Fibroblast of the aortic adventitia (primary cell): Measurements from ENCODE around the gene ATP13A4. TPM values are rescaled to one million over a fixed set of nuclear protein-coding genes. Genes with fewer than 3 reads are reported as not detected.

Experiments used
- DNase-seq: peaks from one replicate; pipeline ENCODE4 v3.0.0-alpha.2; 2010; ENCODE audit warnings: low read depth
- H3K4me3 ChIP-seq: 2 replicates; pipeline ENCODE4 v1.5.1; 2011; ENCODE audit warnings: low read depth, mild to moderate bottlenecking, control low read depth, low read length, moderate library complexity
- total RNA-seq: library from RNA; depleted of rRNA; stranded (reverse); fragments of >200 nt; gene quantifications from 2 replicates; pipeline ENCODE4 v1.2.3, GENCODE V29; 2012; ENCODE audit warnings: low replicate concordance
- TF ChIP-seq, protein P1 (sequence below): IDR thresholded peaks from 2 replicates; pipeline ENCODE4 v1.5.1; 2011; ENCODE audit warnings: mild to moderate bottlenecking, low read length, control low read depth, inconsistent platforms; ENCODE audit not compliant: insufficient read depth

The ATP13A4 gene
- total RNA-seq, 1 donor: 0.09 TPM

DNA sequence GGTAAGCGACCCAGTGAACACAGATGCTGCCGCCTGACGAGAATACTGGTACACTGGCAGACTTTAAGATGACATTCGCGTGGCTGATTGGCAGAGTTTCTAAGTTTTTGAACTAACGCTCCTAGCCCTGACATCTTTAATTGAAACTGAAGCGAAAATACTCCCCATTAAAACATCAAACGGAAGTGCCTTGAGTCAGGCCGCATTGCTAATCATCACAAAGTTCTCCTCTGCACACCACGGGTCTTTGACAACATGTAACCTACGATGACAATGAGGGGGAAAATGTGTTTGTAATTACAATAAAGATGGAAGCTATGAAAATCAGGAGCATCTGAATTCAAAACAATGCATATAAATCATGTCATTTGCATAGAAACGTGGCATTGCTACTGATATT is 44.5 kb downstream of the ATP13A4 start:
- TF ChIP-seq, protein P1, sequence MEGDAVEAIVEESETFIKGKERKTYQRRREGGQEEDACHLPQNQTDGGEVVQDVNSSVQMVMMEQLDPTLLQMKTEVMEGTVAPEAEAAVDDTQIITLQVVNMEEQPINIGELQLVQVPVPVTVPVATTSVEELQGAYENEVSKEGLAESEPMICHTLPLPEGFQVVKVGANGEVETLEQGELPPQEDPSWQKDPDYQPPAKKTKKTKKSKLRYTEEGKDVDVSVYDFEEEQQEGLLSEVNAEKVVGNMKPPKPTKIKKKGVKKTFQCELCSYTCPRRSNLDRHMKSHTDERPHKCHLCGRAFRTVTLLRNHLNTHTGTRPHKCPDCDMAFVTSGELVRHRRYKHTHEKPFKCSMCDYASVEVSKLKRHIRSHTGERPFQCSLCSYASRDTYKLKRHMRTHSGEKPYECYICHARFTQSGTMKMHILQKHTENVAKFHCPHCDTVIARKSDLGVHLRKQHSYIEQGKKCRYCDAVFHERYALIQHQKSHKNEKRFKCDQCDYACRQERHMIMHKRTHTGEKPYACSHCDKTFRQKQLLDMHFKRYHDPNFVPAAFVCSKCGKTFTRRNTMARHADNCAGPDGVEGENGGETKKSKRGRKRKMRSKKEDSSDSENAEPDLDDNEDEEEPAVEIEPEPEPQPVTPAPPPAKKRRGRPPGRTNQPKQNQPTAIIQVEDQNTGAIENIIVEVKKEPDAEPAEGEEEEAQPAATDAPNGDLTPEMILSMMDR: no peak

DNA sequence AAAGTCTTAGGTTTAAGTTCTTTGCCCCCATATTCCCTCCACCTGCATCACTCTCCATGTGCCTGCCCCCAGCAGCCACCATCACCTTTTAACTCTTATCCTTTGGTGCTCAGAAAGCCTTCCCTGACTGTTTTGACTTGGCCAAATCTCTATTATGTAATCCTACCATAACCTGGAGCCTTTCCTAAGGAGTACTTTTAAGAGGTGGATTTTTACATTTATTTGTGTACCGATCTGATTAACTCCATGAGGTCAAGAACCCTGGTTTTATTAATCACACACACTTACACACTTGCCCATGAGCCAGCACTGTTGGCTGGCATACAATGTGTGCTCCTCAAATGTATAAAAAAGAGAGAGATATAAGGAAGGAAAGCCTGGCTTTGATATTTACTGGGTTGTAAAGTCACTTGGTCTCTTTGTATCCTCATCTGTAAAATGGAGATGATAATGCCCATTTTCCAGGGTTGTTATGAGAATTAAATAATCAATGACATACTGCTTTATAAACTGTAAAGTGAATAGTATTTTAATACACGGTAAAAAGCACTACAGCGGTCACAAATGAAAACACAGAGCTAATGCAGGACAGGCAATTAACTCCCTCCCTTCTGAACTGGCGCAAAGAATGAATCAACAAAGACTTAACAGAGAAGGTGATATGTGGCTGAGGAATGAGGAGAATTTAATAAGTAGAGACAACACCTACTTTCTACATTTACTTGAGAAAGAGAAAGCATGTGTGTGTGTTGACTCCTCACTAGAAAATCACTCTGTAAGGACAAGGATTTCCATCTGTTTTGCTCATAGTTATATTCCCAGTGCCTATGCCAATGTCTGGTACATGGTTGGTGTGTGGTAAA is 45.4 kb downstream of the ATP13A4 start:
- DNase-seq: no peak
- TF ChIP-seq, protein P1: no peak
- no peak overlapping the region for H3K4me3 ChIP-seq

More for the DNA sequence above, 44.5 kb downstream of the ATP13A4 start:
- H3K4me3 ChIP-seq: no peak overlapping the region
- DNase-seq: no peak

DNA sequence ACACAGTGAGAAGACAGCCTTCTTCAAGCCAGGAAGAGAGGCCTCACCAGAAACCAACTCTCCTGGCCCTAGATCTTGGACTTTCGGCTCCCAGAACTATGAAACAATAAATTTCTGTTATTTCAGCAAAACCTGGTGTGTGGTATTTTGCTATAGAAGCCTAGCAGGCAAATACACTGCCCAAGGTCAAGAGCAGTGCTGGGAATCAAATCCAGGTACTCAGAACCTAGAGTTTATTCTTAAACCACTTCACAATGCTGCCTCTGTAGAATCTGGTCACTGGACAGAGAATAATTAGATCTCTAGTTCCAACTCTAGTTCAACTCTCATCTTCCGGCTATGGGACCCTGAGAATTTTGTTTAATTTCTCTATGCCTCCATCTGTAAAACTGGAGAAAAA is 46.6 kb downstream of the ATP13A4 start:
- no peak overlapping the region for H3K4me3 ChIP-seq
- TF ChIP-seq, protein P1: no peak
- DNase-seq: no peak

DNA sequence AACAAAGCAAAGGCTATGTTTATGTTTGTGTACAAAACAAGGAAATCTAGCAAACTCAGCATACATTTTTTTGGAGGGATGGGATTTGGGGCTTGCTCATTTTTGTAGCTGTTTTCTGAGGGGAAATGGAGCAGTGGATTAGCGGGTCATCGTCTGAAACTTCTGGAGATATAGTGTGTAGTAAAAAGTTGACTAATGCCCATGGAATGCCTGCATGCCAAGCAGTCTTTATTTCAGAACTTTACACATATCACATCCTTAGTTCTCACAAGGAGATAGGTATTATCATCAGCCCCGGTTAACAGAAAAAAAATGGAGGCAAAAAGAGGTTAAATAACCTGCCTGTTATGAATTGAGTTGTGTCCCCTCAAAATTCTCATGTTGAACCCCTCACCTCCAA is 47.1 kb downstream of the ATP13A4 start:
- no peak overlapping the region for H3K4me3 ChIP-seq
- DNase-seq: no peak
- TF ChIP-seq, protein P1: no peak

DNA sequence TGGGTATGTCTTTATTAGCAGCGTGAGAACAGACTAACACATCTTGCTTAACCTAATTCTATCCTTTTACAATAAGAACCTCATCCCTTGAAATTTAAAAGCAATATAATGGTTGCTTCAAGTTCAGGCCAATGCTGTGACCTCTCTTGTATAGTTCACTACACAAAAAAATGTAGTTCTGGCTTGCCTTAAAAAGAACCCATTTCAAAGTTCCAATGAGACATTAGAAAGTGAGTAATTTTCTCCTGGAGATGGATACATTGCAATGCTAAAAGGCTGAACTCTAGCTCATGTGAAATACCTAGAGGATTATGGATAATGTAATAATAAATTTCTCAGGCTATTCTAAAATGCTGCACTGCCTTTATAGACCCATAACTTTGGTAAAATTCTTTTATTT is 47.8 kb downstream of the ATP13A4 start:
- no peak for DNase-seq

DNA sequence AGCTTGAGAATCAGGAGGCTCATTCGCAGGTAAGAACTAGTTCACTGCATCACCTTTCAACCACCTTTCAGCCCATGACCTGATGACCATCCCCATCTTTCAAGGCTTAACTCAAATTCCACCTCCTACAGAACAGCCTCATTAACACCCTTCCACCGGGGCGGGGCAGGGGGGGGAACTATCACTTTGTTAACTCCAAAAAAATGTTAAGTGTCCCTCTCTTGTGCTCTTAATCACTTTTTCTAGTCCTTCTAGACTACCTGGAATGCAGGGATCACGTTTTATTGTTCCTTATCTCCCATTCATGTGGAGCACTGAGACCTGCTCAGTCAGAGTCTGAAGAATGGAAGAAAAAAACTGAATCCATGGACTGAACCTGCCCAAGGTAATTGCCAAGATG is 51.8 kb downstream of the ATP13A4 start:
- TF ChIP-seq, protein P1: no peak

More for the DNA sequence above, 47.8 kb downstream of the ATP13A4 start:
- TF ChIP-seq, protein P1: no peak
- H3K4me3 ChIP-seq: no peak overlapping the region

More for the DNA sequence above, 51.8 kb downstream of the ATP13A4 start:
- H3K4me3 ChIP-seq: no peak overlapping the region
- no peak for DNase-seq
